ENCODE data around the gene GMPS.
"Not testable (repeated sequence)": the region's sequence is repeated elsewhere in the genome, so short reads cannot be mapped to it uniquely, and the experiment has no call there.

The GMPS gene

GRCh38 chr3:155870133-155870944, at the start of gene GMPS:
Gene GMPS, plus strand, starts transcription at chr3:155870650. Its CDS starts 221 bp downstream, at chr3:155870871.
- DNase-seq, result peak; percentile 15 to 99 (median 90)

- DNase-seq, result not testable (repeated sequence)
These were observed 41.9 kb upstream of the GMPS start for GRCh38 chr3:155828490-155829098.

GRCh38 chr3:155835341-155836071, 34.9 kb upstream of the GMPS start:
- no peak for DNase-seq

- no peak for DNase-seq
These were observed 26.9 kb upstream of the GMPS start for GRCh38 chr3:155843569-155843968.

- no peak for DNase-seq
These were observed 24.3 kb upstream of the GMPS start for GRCh38 chr3:155846119-155846518.

- no peak for DNase-seq
These were observed 22.5 kb upstream of the GMPS start for GRCh38 chr3:155847993-155848392.

- not testable (repeated sequence) for DNase-seq
These were observed 21.0 kb upstream of the GMPS start for GRCh38 chr3:155849404-155849803.

GRCh38 chr3:155852341-155852740, 18.1 kb upstream of the GMPS start:
- no peak for DNase-seq

GRCh38 chr3:155853214-155854140, 17.0 kb upstream of the GMPS start:
- DNase-seq, result peak in 8 of 51 donors; percentile 10 to 61 (median 44)

GRCh38 chr3:155854141-155854940, 16.1 kb upstream of the GMPS start, which contains the start of gene SLC33A1:
Gene SLC33A1, minus strand, starts transcription at chr3:155854427. Its CDS starts 430 bp downstream, at chr3:155853997.
- peak; percentile 95 to 100 (median 99) for DNase-seq

- DNase-seq, result peak in 1 of 51 donors; percentile 9
These were observed 10.6 kb upstream of the GMPS start for GRCh38 chr3:155859859-155860258.

- not testable (repeated sequence) for DNase-seq
These were observed 10.0 kb upstream of the GMPS start for GRCh38 chr3:155860424-155860823.

GRCh38 chr3:155861476-155862183, 8.8 kb upstream of the GMPS start:
- DNase-seq, result no peak

GRCh38 chr3:155862290-155862982, 8.0 kb upstream of the GMPS start:
- peak in 1 of 51 donors; percentile 6 for DNase-seq

GRCh38 chr3:155863072-155863784, 7.2 kb upstream of the GMPS start:
- DNase-seq, result no peak

- DNase-seq, result no peak
These were observed 759 bp upstream of the GMPS start for GRCh38 chr3:155869691-155870090.

- peak in 48 of 51 donors; percentile 6 to 73 (median 46) for DNase-seq
These were observed 695 bp downstream of the GMPS start for GRCh38 chr3:155870945-155871745.

Measured in hypothalamus (tissue), 51 donors.